NB4 (cell line): ENCODE data around the gene VEZF1.

Experiments used
- POLR2A ChIP-seq: IDR thresholded peaks from 2 replicates; pipeline ENCODE4 v1.6.1; 2011; ENCODE audit warnings: mild to moderate bottlenecking; ENCODE audit not compliant: insufficient read length; ENCODE audit errors: extremely low read depth
- TF ChIP-seq, protein P1 (sequence below): IDR thresholded peaks from one replicate; pipeline ENCODE4 v1.5.1; 2012; ENCODE audit warnings: low read depth, low read length
- TF ChIP-seq, protein P2 (sequence below): IDR thresholded peaks from 2 replicates; pipeline ENCODE4 v1.6.1; 2011; ENCODE audit warnings: low read depth, low read length

DNA sequence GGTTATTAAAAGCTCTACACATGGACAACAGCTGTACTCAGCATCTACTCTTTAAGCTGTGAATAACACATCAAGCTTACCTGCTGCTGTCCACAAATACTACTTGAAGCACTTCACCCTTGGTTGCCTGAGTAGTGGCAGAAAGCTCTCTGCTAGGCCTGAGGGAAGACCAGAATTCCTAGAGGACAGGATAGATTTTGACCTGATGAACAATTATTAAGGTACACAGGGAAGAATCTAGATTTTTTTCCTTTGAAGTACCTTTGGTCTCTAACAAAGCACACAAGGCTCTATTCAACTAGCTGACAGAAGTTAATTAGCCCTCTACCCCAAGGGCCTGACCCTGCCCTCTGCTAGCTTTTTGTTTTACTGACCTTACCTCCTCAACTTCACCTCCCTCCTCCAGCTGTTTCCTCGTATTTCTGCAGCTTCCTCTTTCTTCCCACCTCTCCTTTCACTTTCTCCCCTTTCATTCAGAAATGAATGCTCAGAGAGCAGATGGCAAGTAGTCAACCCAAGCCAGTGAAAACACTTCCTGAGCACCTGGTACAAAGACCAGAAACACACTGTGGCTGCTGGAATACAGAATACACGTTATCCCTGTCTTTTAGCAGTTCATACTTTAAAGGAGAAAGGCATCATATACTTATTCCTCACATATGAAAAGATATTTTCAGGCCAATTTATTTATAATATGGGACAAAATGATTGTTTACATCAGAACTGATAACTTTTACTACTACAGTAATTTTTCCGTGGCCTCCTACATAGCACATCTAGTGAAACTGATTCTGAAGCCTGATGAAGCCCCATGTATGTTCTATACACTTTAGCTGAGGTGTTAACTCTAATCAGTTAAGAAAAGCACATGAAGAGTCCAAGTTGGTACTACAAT lies 5.7 kb upstream of the VEZF1 start:
- TF ChIP-seq, protein P1, sequence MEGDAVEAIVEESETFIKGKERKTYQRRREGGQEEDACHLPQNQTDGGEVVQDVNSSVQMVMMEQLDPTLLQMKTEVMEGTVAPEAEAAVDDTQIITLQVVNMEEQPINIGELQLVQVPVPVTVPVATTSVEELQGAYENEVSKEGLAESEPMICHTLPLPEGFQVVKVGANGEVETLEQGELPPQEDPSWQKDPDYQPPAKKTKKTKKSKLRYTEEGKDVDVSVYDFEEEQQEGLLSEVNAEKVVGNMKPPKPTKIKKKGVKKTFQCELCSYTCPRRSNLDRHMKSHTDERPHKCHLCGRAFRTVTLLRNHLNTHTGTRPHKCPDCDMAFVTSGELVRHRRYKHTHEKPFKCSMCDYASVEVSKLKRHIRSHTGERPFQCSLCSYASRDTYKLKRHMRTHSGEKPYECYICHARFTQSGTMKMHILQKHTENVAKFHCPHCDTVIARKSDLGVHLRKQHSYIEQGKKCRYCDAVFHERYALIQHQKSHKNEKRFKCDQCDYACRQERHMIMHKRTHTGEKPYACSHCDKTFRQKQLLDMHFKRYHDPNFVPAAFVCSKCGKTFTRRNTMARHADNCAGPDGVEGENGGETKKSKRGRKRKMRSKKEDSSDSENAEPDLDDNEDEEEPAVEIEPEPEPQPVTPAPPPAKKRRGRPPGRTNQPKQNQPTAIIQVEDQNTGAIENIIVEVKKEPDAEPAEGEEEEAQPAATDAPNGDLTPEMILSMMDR: no peak
- TF ChIP-seq POLR2A: no peak
- TF ChIP-seq, protein P2, sequence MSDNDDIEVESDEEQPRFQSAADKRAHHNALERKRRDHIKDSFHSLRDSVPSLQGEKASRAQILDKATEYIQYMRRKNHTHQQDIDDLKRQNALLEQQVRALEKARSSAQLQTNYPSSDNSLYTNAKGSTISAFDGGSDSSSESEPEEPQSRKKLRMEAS: no peak
